Measurements from ENCODE around the gene SLC16A3. TPM values are rescaled to one million over a fixed set of nuclear protein-coding genes. Genes with fewer than 3 reads are reported as not detected.

SLC16A3 gene
- total RNA-seq, 1 experiment from 2014 or later: 497 TPM

DNA sequence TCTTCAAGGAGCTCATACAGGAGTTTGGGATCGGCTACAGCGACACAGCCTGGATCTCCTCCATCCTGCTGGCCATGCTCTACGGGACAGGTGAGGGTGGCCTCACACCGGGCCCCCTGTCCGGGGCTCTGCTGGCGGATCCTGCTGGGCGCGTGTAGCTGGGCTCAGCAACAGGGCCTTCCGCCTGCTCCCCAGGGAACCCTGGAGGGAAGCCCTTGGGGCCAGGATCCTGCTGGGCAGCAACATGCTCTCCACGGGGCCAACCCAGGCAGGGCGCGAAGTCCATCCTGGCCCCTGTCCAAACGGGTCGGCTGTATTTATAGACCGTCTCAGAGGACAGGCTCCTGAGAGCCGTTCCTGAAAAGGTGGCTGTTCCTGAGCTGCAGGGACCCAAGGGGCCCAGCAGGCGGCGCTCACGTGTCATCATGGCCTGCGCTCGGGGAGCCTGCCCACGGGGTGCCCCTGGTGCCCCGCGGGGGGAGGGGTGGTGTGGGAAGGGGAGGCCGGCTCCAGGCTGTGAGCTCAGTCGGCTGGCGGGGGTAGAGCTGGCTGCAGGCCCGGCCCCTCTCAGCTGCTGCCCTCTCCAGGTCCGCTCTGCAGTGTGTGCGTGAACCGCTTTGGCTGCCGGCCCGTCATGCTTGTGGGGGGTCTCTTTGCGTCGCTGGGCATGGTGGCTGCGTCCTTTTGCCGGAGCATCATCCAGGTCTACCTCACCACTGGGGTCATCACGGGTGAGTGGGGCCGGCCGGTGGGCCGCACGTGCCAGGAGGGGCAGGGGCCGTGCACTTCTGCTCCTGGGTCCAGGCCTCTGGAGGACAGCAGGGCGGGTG is 7.5 kb downstream of the SLC16A3 start:
- peak; percentile 56 for DNase-seq (ENCODE audit: low read depth)

DNA sequence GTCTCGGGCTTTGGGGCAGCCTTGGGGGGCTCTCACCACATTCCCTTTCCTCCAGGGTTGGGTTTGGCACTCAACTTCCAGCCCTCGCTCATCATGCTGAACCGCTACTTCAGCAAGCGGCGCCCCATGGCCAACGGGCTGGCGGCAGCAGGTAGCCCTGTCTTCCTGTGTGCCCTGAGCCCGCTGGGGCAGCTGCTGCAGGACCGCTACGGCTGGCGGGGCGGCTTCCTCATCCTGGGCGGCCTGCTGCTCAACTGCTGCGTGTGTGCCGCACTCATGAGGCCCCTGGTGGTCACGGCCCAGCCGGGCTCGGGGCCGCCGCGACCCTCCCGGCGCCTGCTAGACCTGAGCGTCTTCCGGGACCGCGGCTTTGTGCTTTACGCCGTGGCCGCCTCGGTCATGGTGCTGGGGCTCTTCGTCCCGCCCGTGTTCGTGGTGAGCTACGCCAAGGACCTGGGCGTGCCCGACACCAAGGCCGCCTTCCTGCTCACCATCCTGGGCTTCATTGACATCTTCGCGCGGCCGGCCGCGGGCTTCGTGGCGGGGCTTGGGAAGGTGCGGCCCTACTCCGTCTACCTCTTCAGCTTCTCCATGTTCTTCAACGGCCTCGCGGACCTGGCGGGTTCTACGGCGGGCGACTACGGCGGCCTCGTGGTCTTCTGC is 8.4 kb downstream of the SLC16A3 start:
- no peak for DNase-seq (ENCODE audit: low read depth)

DNA sequence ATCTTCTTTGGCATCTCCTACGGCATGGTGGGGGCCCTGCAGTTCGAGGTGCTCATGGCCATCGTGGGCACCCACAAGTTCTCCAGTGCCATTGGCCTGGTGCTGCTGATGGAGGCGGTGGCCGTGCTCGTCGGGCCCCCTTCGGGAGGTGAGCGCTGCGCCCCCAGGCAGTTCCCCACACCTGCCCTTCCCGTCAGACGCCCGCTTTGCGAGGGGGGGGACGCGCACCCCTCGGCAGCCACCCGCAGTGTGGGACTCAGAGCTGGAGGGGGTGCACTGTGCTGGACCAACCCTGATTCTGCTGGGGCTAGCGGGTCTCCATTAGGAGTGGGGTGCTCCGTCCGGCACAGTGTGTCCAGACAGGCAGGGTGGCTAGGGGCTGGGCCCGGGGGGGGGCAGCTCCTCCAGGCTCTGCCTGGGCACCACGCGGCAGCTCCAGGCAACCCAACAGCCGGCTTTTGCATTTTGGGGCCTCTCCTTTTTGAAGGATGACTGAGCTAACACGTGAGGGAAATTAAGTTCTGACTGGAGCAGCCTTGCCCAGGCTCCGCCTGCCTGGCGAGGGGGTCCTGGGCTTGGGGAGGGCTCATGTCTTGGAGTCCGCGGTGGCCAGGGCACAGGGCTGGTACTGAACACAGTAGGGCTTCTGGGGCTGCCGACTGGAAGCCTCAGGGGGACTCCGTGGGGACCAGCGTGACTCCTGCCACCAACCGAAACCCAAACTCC is 9.1 kb downstream of the SLC16A3 start:
- no peak for DNase-seq (ENCODE audit: low read depth)

DNA sequence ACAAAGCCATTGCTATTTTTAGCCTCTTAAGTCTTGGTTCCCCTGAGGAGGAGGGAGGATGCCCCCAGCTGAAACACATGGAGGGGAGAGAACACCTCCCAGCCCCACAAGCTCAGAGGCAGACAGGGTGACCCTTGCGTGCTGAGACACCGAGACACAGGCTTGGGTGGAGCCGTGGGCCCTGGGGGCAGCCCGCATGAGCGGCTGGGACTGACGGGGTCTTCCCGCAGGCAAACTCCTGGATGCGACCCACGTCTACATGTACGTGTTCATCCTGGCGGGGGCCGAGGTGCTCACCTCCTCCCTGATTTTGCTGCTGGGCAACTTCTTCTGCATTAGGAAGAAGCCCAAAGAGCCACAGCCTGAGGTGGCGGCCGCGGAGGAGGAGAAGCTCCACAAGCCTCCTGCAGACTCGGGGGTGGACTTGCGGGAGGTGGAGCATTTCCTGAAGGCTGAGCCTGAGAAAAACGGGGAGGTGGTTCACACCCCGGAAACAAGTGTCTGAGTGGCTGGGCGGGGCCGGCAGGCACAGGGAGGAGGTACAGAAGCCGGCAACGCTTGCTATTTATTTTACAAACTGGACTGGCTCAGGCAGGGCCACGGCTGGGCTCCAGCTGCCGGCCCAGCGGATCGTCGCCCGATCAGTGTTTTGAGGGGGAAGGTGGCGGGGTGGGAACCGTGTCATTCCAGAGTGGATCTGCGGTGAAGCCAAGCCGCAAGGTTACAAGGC is 9.8 kb downstream of the SLC16A3 start:
- peak; percentile 72 for DNase-seq (ENCODE audit: low read depth)

DNA sequence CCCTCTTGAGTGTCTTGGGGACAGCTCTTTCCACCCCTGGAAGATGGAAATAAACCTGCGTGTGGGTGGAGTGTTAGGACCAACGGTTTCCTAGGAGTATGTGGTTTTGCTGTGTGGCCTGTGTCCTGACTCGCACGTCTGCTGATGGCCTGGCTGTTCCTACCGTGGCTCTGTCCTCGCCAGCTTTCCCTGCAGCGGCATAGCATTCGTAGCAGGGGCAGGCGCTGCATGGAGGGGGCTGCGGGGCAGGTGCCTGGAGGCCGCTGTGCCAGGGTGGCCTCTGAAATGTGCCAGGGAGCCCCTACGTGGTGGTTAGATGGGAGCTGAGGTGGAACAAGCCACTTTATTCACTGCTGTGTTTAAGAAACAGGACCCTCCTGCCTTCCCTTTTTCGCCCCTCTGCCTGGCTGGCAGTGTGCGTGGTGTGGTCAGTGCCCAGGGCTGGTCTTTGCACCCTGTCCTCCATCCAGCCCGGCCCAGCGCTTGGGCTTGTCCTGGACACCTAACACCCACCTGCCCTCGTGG is 10.6 kb downstream of the SLC16A3 start:
- DNase-seq (ENCODE audit: low read depth): peak; percentile 46

DNA sequence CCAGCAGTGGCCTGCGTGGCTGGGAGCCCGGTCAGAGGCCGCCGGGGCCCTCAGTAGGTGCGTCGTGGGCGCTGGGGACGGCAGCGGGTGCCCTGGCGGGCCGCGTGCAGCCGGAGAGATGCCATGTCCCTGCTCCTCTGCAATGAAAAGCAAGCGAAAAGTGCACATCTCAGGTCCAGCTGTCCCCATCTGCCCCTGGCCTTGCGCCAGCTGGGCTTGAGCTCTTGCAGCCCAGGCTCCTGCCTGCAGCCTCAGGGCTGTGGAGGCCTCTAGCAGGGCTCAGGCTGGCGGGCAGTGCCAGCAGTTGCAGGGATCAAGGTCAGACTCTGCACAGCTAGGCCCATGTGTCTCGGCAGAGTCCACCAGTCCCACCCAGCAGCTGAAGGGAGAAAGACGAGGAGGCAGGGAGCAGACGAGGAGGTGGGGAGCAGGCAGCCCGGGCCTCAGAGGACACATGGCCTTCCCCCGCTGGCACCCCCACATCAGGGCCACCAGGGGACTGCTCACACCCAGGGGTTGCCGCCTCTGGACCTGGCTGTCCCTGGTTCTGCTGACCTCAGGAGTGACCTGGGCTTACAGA is 11.2 kb downstream of the SLC16A3 start:
- DNase-seq (ENCODE audit: low read depth): peak; percentile 62

DNA sequence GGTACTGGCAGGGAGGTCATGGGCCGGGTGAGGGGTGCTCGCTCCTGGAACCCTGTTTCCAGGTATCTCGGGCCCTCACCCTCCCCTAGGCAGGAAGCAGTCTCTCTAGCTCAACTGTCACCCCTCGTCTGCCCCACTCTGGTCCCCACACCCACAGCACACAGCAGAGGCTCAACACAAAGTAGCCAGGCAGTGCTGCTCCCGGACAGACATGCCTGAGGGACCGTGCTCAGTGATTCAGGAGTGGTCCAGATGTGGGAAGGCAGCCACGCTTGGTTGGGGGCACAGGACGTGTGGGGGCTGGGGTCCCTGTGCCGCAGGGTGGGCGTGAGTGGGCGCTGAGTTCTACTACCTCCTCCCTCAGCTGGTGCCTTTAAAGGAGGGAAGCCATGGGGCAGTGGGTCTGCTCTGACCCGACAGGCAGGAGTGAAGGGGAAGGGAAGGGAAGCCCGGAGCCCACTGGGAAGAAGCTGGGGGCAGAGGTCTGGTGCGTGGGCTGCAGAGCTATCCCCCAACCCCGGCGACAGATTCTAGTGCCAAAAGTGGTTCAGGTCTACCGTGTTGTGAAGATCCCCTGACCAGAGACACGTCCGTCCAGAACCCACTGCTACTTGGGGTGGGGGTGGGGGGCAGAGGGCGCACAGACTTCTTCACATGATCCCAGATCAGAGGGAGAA is 11.8 kb downstream of the SLC16A3 start:
- no peak for DNase-seq (ENCODE audit: low read depth)

DNA sequence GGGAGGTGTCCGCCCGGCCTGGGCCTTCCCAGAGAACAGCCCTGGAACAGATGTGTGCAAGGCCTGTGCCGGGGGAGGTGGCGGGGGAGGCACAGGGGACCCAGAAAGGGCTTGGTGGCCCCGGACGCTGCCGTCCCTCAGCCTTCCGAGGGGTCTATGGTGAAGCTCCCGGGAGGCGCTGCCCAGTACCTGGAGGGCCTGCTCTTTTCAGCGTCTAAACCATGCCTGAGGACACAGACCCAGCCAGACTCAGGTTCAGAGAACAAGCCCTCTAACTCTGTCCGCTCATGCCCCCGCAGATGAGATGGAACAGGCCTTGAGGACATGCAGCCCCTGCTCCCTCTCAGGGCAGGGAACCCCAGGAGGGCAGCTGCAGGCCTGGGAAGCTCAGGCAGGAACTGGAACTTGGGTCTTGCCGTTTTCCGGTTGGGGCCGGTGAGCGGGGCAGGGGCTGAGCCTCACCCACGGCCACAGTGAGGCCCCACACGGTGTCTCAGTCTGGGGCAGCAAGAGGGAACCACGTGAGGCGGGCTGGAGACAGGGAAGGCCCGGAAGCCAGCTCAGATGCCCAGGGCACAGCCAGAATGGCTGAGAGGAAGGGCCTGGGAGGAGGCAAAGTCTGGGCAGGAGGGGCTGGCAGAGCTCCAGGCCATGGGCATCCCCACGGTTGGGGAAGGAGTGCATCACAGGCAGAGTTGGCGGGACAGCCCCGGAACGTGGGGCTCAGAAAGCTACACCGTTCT is 12.5 kb downstream of the SLC16A3 start:
- DNase-seq (ENCODE audit: low read depth): peak; percentile 88

DNA sequence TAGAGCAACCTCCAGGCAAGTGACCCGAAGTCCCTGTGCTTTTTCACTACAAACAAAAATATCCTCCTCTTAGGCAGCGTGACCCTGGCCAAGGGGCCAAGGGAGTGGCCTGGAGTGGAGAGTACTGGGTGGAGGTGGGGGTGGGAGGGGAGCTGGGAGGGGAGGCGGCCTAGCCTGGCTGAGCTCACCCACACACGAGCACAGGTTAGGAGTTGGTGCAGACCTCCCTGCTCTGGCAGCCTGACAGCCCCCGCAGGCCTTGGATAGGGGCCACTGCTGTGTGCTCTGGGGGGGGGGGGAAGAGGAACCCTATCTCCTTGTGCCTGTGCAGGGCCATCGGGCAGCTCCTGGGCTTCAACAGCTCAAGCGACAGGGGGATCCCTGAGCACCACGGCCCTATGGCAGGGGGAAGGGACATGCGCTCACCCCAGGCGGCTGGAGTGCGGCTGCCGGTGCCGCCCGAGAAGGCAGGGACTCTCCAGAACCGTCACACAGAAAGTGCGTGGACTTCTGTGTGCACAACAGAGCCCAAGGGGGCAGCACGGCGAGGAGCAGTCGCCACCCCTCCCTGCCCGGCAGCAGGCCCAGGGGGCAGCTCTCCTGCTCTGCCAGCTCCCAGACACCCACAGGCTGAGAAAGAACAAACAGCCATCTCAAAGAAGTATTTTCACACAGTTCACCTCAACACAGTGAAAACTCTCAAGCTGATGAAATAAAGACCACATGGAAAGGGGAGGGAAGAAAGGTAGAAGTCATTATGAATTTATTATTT is 13.3 kb downstream of the SLC16A3 start:
- peak; percentile 46 for DNase-seq (ENCODE audit: low read depth)

DNA sequence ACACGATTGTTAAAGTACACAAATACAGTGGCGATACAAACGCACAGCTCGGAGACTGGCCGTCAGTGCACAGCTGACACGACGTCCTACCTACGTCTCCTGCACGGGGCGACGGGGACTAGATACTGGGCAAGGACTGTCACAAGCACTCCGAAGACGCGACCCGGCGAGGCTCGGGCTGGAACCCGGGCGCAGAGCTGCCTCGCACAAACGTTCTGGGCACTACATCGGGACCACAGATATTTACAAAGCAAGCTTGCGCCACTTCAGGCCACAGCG is 13.8 kb downstream of the SLC16A3 start:
- DNase-seq (ENCODE audit: low read depth): no peak

DNA sequence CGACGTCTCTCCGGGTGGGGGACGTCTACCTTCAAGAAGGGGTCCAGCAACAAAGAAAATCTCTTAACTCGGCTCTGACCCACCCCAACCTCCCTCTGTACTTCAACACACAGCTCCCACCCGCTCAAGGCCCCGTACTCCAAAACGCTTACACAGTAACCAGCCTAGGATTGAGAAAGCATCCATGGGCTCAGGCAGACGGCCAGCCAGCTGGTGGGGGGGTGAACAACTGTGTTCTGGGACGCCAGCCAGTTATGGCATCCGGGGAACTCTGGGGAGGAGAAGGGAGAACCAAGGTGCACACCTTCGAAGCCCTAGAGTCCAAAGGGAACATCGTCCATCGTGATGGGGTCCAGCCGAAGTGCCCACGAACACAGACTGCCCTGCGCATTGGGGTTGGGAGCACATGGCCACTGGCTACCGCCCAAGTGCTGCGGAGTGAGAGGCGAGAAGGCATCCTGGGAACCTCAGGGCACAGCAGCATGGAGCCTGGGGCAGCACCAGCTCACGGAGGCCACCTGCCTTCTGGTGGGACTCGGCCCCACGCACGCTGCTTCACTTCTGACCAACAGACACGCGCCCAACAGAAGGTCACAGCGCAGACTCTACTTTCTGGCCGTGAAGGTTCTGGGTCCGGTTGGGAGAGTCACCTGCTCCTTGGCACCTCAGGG is 14.3 kb downstream of the SLC16A3 start:
- peak; percentile 86 for DNase-seq (ENCODE audit: low read depth)

DNA sequence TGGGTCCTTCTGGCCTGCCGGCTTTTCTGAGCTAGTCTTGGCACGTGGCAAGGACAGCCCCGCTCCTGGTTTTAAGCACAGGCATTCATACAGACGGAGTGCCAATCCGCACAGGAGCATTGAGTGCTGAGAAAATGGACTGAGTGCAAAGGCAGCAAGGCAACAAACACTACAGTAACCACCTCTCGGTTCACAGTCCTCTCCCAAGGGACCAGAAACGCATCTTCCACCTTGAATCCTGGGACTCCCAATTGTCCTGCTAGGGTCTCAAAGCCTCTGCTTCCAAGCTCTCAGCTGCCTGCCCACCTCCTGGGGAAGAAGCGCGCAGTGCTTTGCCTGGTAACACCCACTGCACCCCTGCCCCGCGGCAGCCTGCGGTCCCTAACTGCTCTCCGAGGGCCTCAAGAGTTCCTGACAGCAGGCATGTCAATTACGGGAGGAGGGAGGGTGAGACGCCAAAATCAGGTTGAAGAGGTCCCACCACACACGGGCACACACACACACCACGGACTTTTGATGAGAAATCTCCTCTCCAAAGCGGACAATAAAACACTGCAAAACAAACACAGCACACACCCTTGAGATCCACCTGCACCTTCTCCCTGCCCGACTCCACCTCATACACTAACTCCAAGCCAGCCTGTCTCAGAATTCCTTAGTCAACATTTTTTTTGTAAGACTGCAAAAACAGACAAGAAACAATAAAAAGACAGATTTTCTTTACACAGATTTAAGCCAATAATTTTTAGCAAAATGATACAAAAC is 15.0 kb downstream of the SLC16A3 start:
- peak; percentile 45 for DNase-seq (ENCODE audit: low read depth)

DNA sequence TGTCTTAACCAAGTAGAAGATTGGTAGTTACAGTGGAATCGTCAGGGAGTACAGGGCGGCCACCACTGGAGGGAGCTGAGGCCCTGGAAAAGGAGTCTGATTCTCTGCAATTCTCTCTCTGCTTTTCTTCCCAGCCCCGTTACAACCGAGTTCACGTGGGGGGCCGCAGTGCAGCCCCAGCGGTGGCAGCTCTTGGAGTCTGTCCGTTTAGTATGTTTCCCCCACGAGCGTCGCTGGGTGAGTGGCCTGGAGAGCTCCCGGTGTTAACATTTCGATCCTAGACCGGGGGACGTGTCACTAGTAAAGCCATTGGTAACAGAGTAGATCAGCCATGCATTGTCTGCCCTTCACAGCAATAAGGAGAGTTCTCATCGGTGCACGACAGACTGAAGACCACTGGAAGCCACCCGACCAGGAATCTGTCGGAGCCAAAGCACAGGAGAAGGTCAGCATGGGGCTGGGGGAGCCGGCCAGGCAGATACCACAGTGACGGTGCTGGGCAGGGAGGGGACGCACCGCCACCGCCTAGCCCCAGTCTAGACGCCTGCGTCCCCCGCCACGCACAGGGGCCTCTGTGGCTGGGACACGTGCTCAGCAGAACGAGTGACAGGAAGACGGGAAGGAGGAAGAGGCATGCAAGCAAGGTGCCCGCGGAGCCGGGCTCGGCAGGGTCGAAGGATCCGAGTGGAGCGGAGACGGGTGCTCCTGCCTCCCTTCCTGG is 15.7 kb downstream of the SLC16A3 start:
- no peak for DNase-seq (ENCODE audit: low read depth)

DNA sequence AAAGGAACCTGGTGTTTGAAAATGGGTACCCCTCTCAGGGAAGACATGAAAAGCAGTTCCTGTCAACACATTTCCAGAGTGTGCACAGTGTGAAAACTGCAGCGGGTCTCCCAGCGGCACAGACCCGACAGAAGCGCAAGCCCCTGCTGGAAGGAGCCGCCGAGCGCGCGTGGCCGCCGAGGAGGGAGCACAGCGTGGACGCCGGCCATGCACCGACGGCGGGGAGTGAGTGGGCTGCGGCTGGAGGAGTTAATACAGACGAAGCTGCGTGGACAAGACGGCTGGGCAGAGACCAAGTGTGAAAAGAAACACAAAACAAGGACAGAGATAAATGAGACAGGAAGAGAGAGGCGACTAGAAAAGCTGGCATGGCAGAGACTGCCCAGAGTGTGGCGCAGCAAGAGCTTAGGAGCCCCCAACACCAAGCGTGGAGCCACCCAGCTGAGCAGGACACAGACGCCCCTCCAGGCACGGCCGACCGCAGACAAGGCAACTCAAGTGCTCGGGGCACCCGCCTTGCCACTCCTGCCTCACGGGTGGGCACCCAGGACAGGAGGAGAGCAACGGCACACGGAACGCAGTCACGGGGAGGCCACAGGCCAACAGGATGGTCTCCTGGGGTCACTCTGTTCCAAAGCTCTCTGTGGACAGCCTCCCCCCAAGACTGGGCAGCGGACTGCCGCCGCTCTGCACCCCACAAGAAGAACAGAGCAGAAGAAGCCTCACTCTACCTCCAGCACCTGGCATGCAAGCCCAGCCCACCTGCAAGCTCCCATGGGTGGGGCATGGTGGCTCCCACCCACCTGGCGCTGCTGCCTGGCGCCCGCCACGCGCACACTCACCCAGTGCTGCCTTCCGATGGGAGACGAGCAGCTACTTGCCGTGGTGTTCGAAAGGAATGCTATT is 16.5 kb downstream of the SLC16A3 start:
- no peak for DNase-seq (ENCODE audit: low read depth)

DNA sequence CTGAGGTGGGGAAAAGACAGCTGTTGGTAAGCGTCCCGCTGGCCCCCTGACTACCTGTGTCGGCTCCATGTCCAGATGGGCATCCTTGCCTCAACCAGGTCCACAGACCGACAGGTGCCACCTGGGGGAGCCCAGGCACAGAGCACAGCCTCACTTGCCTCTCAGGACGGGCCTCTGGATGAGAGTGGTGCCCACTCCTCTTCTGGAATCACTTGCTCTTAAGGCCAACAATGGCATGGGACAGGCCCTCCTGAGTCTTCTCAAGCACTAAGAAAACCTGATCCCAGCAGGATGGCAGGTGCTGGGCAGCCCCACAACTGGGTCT is 17.2 kb downstream of the SLC16A3 start:
- DNase-seq (ENCODE audit: low read depth): no peak

Measured in LHCN-M2 (cell line).